Suppressor macrophage treated with lipopolysaccharide for 1 hour (primary cell): Measurements from ENCODE around the gene RAI1.

ENCODE experiments used
- DNase-seq, 3 donors: peaks; one replicate each; pipeline ENCODE4 v3.0.0-alpha.2; 2020 to 2022

The RAI1 gene

GRCh38 chr17:17816240-17816814, 135.1 kb downstream of the RAI1 start:
- DNase-seq, result no peak

GRCh38 chr17:17816831-17817551, 135.7 kb downstream of the RAI1 start:
- DNase-seq, result no peak

- DNase-seq, result no peak
These were observed 136.3 kb downstream of the RAI1 start for GRCh38 chr17:17817552-17817947.

GRCh38 chr17:17818088-17818526, 136.8 kb downstream of the RAI1 start:
- DNase-seq, result peak in 2 of 3 donors; percentile 46 to 49

- DNase-seq, result no peak
These were observed 137.9 kb downstream of the RAI1 start for GRCh38 chr17:17819111-17819510.

GRCh38 chr17:17819561-17819995, 138.3 kb downstream of the RAI1 start:
- peak; percentile 91 for DNase-seq

- no peak for DNase-seq
These were observed 138.8 kb downstream of the RAI1 start for GRCh38 chr17:17820046-17820445.

- peak in 2 of 3 donors; percentile 17 to 41 for DNase-seq
These were observed 139.4 kb downstream of the RAI1 start for GRCh38 chr17:17820463-17821158.

GRCh38 chr17:17822189-17822588, 140.9 kb downstream of the RAI1 start:
- no peak for DNase-seq

GRCh38 chr17:17822616-17823015, 141.4 kb downstream of the RAI1 start:
- no peak for DNase-seq

- peak; percentile 83 to 96 (median 86) for DNase-seq
These were observed 142.3 kb downstream of the RAI1 start for GRCh38 chr17:17823433-17824118.

GRCh38 chr17:17824119-17824782, 143.0 kb downstream of the RAI1 start:
- DNase-seq, result no peak

- DNase-seq, result peak in 1 of 3 donors; percentile 26
These were observed 143.7 kb downstream of the RAI1 start for GRCh38 chr17:17824783-17825614.

- no peak for DNase-seq
These were observed 145.1 kb downstream of the RAI1 start for GRCh38 chr17:17826342-17826713.

- no peak for DNase-seq
These were observed 145.9 kb downstream of the RAI1 start for GRCh38 chr17:17826942-17827785.

GRCh38 chr17:17827826-17828621, 146.8 kb downstream of the RAI1 start:
- DNase-seq, result no peak

- DNase-seq, result no peak
These were observed 149.0 kb downstream of the RAI1 start for GRCh38 chr17:17830269-17830567.

- DNase-seq, result no peak
These were observed 149.5 kb downstream of the RAI1 start for GRCh38 chr17:17830740-17831207.

GRCh38 chr17:17831208-17832031, 150.2 kb downstream of the RAI1 start:
- DNase-seq, result no peak
